ENCODE results near the gene XYLT1.

- TF ChIP-seq CTCF (IDR thresholded peaks at IDR 0.05) (no peak), POLR2A (IDR thresholded peaks at IDR 0.05) (no peak)
These were observed 344.6 kb downstream of the XYLT1 start for GRCh38 chr16:17126156-17126555.
